Medulla oblongata (tissue), 1 donor: ENCODE results near the gene PPP1R9A.
A peak's percentile ranks its signal among the peaks of the same experiment; 100 is the strongest.

Source experiments
- DNase-seq: peaks from one replicate; pipeline ENCODE4 v3.0.0-alpha.2; 2015; ENCODE audit errors: extremely low spot score

PPP1R9A gene

GRCh38 chr7:95035295-95035694, 127.9 kb downstream of the PPP1R9A start:
- DNase-seq = no peak

- DNase-seq = no peak
These were observed 133.6 kb downstream of the PPP1R9A start for GRCh38 chr7:95041031-95041430.

- peak; percentile 53 for DNase-seq
These were observed 138.0 kb downstream of the PPP1R9A start for GRCh38 chr7:95045236-95045923.

GRCh38 chr7:95046494-95047240, 139.3 kb downstream of the PPP1R9A start:
- DNase-seq = peak; percentile 75

GRCh38 chr7:95047291-95047690, 139.9 kb downstream of the PPP1R9A start:
- DNase-seq = peak; percentile 57

- DNase-seq = no peak
These were observed 145.2 kb downstream of the PPP1R9A start for GRCh38 chr7:95052566-95053094.

- no peak for DNase-seq
These were observed 147.0 kb downstream of the PPP1R9A start for GRCh38 chr7:95054386-95054785.

GRCh38 chr7:95055295-95055694, 147.9 kb downstream of the PPP1R9A start:
- no peak for DNase-seq

- DNase-seq = no peak
These were observed 148.8 kb downstream of the PPP1R9A start for GRCh38 chr7:95056107-95056739.

- no peak for DNase-seq
These were observed 149.5 kb downstream of the PPP1R9A start for GRCh38 chr7:95056901-95057300.

- DNase-seq = no peak
These were observed 152.5 kb downstream of the PPP1R9A start for GRCh38 chr7:95059842-95060313.

GRCh38 chr7:95062901-95063300, 155.5 kb downstream of the PPP1R9A start:
- no peak for DNase-seq

- no peak for DNase-seq
These were observed 159.5 kb downstream of the PPP1R9A start for GRCh38 chr7:95066737-95067530.

GRCh38 chr7:95088536-95089215, 181.3 kb downstream of the PPP1R9A start:
- no peak for DNase-seq

GRCh38 chr7:95089414-95090315, 182.3 kb downstream of the PPP1R9A start:
- no peak for DNase-seq

GRCh38 chr7:95092324-95092723, 184.9 kb downstream of the PPP1R9A start:
- no peak for DNase-seq

GRCh38 chr7:95095259-95095965, 188.0 kb downstream of the PPP1R9A start:
- DNase-seq = peak; percentile 73

GRCh38 chr7:95095966-95096540, 188.7 kb downstream of the PPP1R9A start:
- DNase-seq = peak; percentile 40

GRCh38 chr7:95097291-95097690, 189.9 kb downstream of the PPP1R9A start:
- DNase-seq = no peak
